K562 (cell line): ENCODE data around the gene SHOC1. TPM values are rescaled to one million over a fixed set of nuclear protein-coding genes. Genes with fewer than 3 reads are reported as not detected.

ENCODE experiments used
- ARID1B ChIP-seq: fragments of 450-650 bp; IDR thresholded peaks from 2 replicates; pipeline ENCODE4 v1.6.1; 2016; ENCODE audit warnings: antibody characterized with exemption, mild to moderate bottlenecking, inconsistent platforms
- FOSL1 ChIP-seq: fragments of 200-800 bp; sonication (Bioruptor generic); conservative IDR thresholded peaks from 2 replicates; pipeline ENCODE4 v1.6.1; 2016; ENCODE audit warnings: missing genetic modification characterization, missing compliant biosample characterization
- GABPA ChIP-seq: fragments of 200-800 bp; sonication (Bioruptor generic); conservative IDR thresholded peaks from 2 replicates; pipeline ENCODE4 v1.6.1; 2016; ENCODE audit warnings: low read depth, missing genetic modification characterization, missing compliant biosample characterization
- KAT8 ChIP-seq: fragments of 450-650 bp; IDR thresholded peaks from 2 replicates; pipeline ENCODE4 v1.6.1; 2016; ENCODE audit warnings: low read depth, mild to moderate bottlenecking
- KLF16 ChIP-seq: IDR thresholded peaks from 2 replicates; pipeline ENCODE4 v1.6.1; 2016; ENCODE audit warnings: antibody characterized with exemption
- RFX1 ChIP-seq: fragments of 450-650 bp; IDR thresholded peaks from 2 replicates; pipeline ENCODE4 v1.6.1; 2016; ENCODE audit warnings: mild to moderate bottlenecking, moderate library complexity
- TCF7L2 ChIP-seq: fragments of 150-350 bp; IDR thresholded peaks from 2 replicates; pipeline ENCODE4 v1.6.1; 2016; ENCODE audit warnings: low read depth, mild to moderate bottlenecking, low read length, moderate library complexity
- U2AF1 ChIP-seq: fragments of 200-400 bp; formaldehyde crosslinking; optimal IDR thresholded peaks from 2 replicates; pipeline ENCODE3; 2017; ENCODE audit warnings: mild to moderate bottlenecking, low read depth, low read length, moderate library complexity
- ZNF589 ChIP-seq: fragments of 200-800 bp; sonication (Bioruptor generic); IDR thresholded peaks from 2 replicates; pipeline ENCODE4 v1.6.1; 2016; ENCODE audit warnings: low read depth, missing genetic modification characterization, missing compliant biosample characterization
- ZNF717 ChIP-seq: fragments of 250-450 bp; sonication (Bioruptor Pico); IDR thresholded peaks from 2 replicates; pipeline ENCODE4 v1.5.0; 2021
- polyA plus RNA-seq, 8 experiments: library from polyadenylated mRNA; depleted of rRNA in 4 of 8; stranded (reverse) in 5 of 8; unstranded in 3 of 8; fragments of >200 nt; fragmentation: Nextera tagmentation in 2 of 8; fragmentation: Illumina TruSeq in 1 of 8; extraction: Ambion mirVana in 2 of 8; extraction: Trizol in 1 of 8; gene quantifications; 2 replicates each; pipeline versions ENCODE4 v1.2.1 to v1.2.3, GENCODE V29; 2011 to 2014; ENCODE audit warnings: inconsistent platforms in 1 of 8, missing spikeins in 1 of 8
- total RNA-seq, 7 experiments: library from RNA; depleted of rRNA in 6 of 7; stranded (reverse); fragments of >200 nt in 6 of 7; fragmentation: Illumina TruSeq in 2 of 7; extraction: Trizol in 2 of 7; gene quantifications; 2 replicates each; pipeline versions ENCODE4 v1.2.1 to v1.2.3, GENCODE V29; 2011 to 2021; ENCODE audit warnings: low replicate concordance in 1 of 7
- TF ChIP-seq, protein P1 (sequence below), 3 experiments: fragments of 200-800 bp in 1 of 3; fragments of 250-450 bp in 1 of 3; fragments of 450-650 bp in 1 of 3; sonication (Bioruptor Pico) in 1 of 3; sonication (Bioruptor generic) in 1 of 3; formaldehyde crosslinking in 1 of 3; IDR thresholded peaks; 2 replicates each; pipeline versions ENCODE4 v1.6.1 to v1.8.0; 2016 to 2022; ENCODE audit warnings: mild to moderate bottlenecking in 2 of 3, missing genetic modification characterization in 2 of 3, missing compliant biosample characterization in 1 of 3, moderate library complexity in 1 of 3
- TF ChIP-seq, protein P2 (sequence below): fragments of 200-800 bp; sonication (Bioruptor generic); IDR thresholded peaks from 2 replicates; pipeline ENCODE4 v1.6.1; 2016; ENCODE audit warnings: missing genetic modification characterization, missing compliant biosample characterization
- TF ChIP-seq, protein P3 (sequence below): fragments of 250-450 bp; sonication (Bioruptor Pico); IDR thresholded peaks from 2 replicates; pipeline ENCODE4 v1.4.0; 2020

SHOC1 gene
- total and polyA plus RNA-seq, 9 of the 15 experiments (the other 6 are each of a cell fraction or from before 2014, with no cell fraction given), result 0.03 to 0.09 (median 0.04) TPM; not detected in 6

DNA sequence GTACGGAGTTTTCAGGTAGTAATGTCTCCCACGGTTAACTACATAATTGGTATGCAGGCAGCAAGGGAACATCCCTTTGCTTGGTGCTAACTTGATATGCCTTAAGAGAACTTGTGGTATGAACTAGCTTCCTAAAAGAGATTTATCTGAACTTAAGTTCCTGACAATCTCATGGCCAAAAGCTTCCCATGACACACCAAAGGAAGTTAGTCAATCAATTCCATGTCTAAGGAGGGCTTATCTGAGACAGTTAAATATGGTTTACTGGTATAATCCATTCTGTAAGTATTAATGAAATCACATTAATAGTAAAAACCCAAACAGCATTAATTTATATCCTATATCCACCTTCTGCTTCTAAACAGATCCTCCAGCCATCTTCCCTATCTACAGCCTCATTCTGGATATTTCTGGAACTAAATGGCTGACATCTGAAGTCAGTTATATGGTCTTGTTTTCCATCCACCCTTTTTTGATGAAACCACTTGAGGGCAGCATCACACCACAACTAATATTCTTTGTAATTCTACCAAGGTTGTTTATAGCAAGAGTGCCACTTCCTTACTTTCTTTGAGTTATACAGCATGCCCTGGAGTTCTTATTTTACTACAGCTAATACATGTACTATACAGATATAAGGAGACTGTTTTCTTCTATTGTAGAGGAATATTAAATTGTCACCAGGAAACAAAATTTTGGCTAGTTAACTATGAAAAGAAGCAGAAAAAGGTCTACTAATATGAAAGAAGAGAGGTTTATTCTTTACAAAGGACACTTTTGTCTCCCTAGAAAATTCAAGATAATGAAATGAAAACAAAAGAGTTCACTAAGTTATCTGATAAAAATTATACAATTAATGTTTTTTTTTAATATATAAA is 34.7 kb downstream of the SHOC1 start (continued):
- TF ChIP-seq, protein P1, sequence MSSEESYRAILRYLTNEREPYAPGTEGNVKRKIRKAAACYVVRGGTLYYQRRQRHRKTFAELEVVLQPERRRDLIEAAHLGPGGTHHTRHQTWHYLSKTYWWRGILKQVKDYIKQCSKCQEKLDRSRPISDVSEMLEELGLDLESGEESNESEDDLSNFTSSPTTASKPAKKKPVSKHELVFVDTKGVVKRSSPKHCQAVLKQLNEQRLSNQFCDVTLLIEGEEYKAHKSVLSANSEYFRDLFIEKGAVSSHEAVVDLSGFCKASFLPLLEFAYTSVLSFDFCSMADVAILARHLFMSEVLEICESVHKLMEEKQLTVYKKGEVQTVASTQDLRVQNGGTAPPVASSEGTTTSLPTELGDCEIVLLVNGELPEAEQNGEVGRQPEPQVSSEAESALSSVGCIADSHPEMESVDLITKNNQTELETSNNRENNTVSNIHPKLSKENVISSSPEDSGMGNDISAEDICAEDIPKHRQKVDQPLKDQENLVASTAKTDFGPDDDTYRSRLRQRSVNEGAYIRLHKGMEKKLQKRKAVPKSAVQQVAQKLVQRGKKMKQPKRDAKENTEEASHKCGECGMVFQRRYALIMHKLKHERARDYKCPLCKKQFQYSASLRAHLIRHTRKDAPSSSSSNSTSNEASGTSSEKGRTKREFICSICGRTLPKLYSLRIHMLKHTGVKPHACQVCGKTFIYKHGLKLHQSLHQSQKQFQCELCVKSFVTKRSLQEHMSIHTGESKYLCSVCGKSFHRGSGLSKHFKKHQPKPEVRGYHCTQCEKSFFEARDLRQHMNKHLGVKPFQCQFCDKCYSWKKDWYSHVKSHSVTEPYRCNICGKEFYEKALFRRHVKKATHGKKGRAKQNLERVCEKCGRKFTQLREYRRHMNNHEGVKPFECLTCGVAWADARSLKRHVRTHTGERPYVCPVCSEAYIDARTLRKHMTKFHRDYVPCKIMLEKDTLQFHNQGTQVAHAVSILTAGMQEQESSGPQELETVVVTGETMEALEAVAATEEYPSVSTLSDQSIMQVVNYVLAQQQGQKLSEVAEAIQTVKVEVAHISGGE (CRISPR knock-in tag; IDR thresholded peaks at IDR 0.05), result 0 out of 6 replicates have a peak, but pooled peaks of 1 of the 3 experiments have one; percentile 37
- TF ChIP-seq GABPA (tag) (peak; percentile 29; the same call in 1 of the 2 replicates), ZNF717 (CRISPR knock-in tag) (no peak), TCF7L2 (no peak), KLF16 (peak; percentile 33), ARID1B (no peak), ZNF589 (CRISPR knock-in tag) (0 out of 2 replicates have a peak, but pooled peaks have one; percentile 38), RFX1 (0 out of 2 replicates have a peak, but pooled peaks have one; percentile 4), FOSL1 (tag) (peak; percentile 29; the same call in 1 of the 2 replicates), KAT8 (0 out of 2 replicates have a peak, but pooled peaks have one; percentile 47), U2AF1 (no peak)
- TF ChIP-seq, protein P2, sequence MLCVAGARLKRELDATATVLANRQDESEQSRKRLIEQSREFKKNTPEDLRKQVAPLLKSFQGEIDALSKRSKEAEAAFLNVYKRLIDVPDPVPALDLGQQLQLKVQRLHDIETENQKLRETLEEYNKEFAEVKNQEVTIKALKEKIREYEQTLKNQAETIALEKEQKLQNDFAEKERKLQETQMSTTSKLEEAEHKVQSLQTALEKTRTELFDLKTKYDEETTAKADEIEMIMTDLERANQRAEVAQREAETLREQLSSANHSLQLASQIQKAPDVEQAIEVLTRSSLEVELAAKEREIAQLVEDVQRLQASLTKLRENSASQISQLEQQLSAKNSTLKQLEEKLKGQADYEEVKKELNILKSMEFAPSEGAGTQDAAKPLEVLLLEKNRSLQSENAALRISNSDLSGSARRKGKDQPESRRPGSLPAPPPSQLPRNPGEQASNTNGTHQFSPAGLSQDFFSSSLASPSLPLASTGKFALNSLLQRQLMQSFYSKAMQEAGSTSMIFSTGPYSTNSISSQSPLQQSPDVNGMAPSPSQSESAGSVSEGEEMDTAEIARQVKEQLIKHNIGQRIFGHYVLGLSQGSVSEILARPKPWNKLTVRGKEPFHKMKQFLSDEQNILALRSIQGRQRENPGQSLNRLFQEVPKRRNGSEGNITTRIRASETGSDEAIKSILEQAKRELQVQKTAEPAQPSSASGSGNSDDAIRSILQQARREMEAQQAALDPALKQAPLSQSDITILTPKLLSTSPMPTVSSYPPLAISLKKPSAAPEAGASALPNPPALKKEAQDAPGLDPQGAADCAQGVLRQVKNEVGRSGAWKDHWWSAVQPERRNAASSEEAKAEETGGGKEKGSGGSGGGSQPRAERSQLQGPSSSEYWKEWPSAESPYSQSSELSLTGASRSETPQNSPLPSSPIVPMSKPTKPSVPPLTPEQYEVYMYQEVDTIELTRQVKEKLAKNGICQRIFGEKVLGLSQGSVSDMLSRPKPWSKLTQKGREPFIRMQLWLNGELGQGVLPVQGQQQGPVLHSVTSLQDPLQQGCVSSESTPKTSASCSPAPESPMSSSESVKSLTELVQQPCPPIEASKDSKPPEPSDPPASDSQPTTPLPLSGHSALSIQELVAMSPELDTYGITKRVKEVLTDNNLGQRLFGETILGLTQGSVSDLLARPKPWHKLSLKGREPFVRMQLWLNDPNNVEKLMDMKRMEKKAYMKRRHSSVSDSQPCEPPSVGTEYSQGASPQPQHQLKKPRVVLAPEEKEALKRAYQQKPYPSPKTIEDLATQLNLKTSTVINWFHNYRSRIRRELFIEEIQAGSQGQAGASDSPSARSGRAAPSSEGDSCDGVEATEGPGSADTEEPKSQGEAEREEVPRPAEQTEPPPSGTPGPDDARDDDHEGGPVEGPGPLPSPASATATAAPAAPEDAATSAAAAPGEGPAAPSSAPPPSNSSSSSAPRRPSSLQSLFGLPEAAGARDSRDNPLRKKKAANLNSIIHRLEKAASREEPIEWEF, result no peak
- TF ChIP-seq, protein P3, sequence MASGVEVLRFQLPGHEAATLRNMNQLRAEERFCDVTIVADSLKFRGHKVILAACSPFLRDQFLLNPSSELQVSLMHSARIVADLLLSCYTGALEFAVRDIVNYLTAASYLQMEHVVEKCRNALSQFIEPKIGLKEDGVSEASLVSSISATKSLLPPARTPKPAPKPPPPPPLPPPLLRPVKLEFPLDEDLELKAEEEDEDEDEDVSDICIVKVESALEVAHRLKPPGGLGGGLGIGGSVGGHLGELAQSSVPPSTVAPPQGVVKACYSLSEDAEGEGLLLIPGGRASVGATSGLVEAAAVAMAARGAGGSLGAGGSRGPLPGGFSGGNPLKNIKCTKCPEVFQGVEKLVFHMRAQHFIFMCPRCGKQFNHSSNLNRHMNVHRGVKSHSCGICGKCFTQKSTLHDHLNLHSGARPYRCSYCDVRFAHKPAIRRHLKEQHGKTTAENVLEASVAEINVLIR (CRISPR knock-in tag), result no peak
